Testis (tissue), 2 donors: Measurements from ENCODE around the gene WFDC12.

Experiments used
- CTCF ChIP-seq, 3 experiments: fragments of 450-650 bp in 2 of 3; fragments of 200-600 bp in 1 of 3; sonication (generic) in 1 of 3; IDR thresholded peaks; one replicate each; pipeline ENCODE4 v1.5.1; 2016 to 2019; ENCODE audit warnings: antibody characterized with exemption in 3 of 3, mild to moderate bottlenecking in 2 of 3, moderate library complexity in 1 of 3
- POLR2A ChIP-seq: fragments of 450-650 bp; IDR thresholded peaks from one replicate; pipeline ENCODE4 v1.6.1; 2017; ENCODE audit warnings: antibody characterized with exemption, mild to moderate bottlenecking, moderate library complexity

GRCh38 chr20:45140836-45141235 lies 16.6 kb upstream of the WFDC12 start:
- TF ChIP-seq POLR2A (no peak), CTCF (IDR thresholded peaks at IDR 0.05) (no peak)
